Measurements from ENCODE around the gene SLITRK2. TPM values are rescaled to one million over a fixed set of nuclear protein-coding genes. Genes with fewer than 3 reads are reported as not detected.

Gene SLITRK2
- total RNA-seq, 2 experiments from 2014 or later, result not detected

DNA sequence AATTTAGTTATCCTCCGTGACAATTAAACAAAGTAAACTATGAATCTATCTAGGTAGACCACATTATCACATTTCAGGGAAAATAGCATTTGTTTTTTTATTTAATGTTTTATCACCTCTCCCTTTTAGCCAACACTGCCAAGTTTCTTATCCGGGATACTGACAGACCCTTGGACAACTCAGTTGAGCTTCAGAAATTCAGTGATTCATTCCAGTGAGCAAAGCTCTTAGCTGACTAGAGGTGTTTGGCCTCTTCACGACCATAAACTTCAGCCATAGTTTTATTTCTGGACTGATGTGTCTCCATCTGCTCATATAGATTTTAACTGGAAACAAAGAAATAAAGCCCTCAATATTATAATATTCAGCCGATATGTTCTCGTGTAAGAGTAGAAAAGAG lies 15.2 kb downstream of the SLITRK2 start:
- Histone ChIP-seq H3K36me3 (ENCODE audit: insufficient read depth, low read length) (no peaks in the 10 kb centered on the region), H3K9me3 (ENCODE audit: low read length) (no peaks in the 10 kb centered on the region), H3K9me2 (ENCODE audit: insufficient read depth, low read length) (no peaks in the 10 kb centered on the region), H4K20me1 (ENCODE audit: insufficient read depth, low read length) (no peaks in the 10 kb centered on the region), H3K4me3 (ENCODE audit: low read depth, low read length, poor library complexity, severe bottlenecking) (no peak overlapping the region), H2AFZ (ENCODE audit: low read length) (no peak overlapping the region), H3K79me2 (ENCODE audit: insufficient read depth, low read depth, low read length) (no peaks in the 10 kb centered on the region), H3K4me2 (ENCODE audit: low read length) (no peak overlapping the region), H3K27ac (ENCODE audit: low read depth, low read length, poor library complexity, severe bottlenecking) (no peak overlapping the region), H3K4me1 (ENCODE audit: insufficient read depth, low read length, poor library complexity, severe bottlenecking) (no peaks in the 10 kb centered on the region)
- BruUV-seq (replicated peaks), result no TSS peak
- CTCF ChIA-PET (ENCODE audit: unreplicated experiment), result no interaction called here
- TF ChIP-seq CTCF (conservative IDR thresholded peaks at IDR 0.05; ENCODE audit: low read length), result no peak
- no peak for DNase-seq (ENCODE audit: low spot score)
- POLR2A ChIA-PET, result no interaction called here
- intact Hi-C loops (cut with micrococcal nuclease; ENCODE audit: unreplicated experiment), result no loop called here

DNA sequence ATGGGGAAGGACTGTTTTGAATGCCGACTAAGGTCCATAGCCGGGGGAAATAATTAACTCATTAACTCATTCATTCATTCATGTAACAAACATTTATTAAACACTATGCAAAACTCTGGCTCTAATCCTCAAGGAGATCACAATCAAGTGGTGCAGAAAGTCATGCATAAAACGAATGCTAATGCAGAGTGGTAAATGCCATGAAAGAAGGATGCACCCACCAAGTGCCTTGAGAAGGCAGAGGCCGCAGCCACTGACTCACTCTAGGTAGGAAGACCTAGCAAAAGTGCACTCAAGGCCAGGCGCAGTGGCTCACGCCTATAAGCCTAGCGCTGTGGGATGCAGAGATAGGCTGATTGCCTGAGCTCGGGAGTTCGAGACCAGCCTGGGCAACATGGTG lies 22.9 kb downstream of the SLITRK2 start:
- ChIA-PET CTCF (ENCODE audit: unreplicated experiment) (no interaction called here), POLR2A (no interaction called here)
- intact Hi-C loops (cut with micrococcal nuclease; ENCODE audit: unreplicated experiment), result no loop called here

More for the DNA sequence above, 22.9 kb downstream of the SLITRK2 start:
- Histone ChIP-seq H4K20me1 (ENCODE audit: insufficient read depth, low read length) (no peaks in the 10 kb centered on the region), H3K36me3 (ENCODE audit: insufficient read depth, low read length) (no peaks in the 10 kb centered on the region), H3K4me1 (ENCODE audit: insufficient read depth, low read length, poor library complexity, severe bottlenecking) (no peaks in the 10 kb centered on the region), H2AFZ (ENCODE audit: low read length) (no peak overlapping the region), H3K4me3 (ENCODE audit: low read depth, low read length, poor library complexity, severe bottlenecking) (no peak overlapping the region), H3K9me2 (ENCODE audit: insufficient read depth, low read length) (no peaks in the 10 kb centered on the region), H3K27ac (ENCODE audit: low read depth, low read length, poor library complexity, severe bottlenecking) (no peak overlapping the region), H3K4me2 (ENCODE audit: low read length) (no peak overlapping the region), H3K9me3 (ENCODE audit: low read length) (no peaks in the 10 kb centered on the region), H3K79me2 (ENCODE audit: insufficient read depth, low read depth, low read length) (no peaks in the 10 kb centered on the region)
- BruUV-seq (replicated peaks), result no TSS peak
- TF ChIP-seq CTCF (conservative IDR thresholded peaks at IDR 0.05; ENCODE audit: low read length) (no peak), EZH2phosphoT487 (IDR thresholded peaks at IDR 0.05; ENCODE audit: borderline replicate concordance, low read depth, low read length) (no peak)
- no peak for DNase-seq (ENCODE audit: low spot score)
